Fibroblast of skin of right biceps (primary cell): ENCODE measurements around the gene AKAP5.
A peak's percentile ranks its signal among the peaks of the same experiment; 100 is the strongest.

ENCODE experiments used
- DNase-seq: peaks from one replicate; pipeline ENCODE4 v3.0.0-alpha.2; 2013

The AKAP5 gene

GRCh38 chr14:64465191-64465822, at the start of gene AKAP5:
Gene AKAP5, plus strand, starts transcription at chr14:64465499. Its CDS starts 2,896 bp downstream, at chr14:64468395.
- peak; percentile 47 for DNase-seq

GRCh38 chr14:64416348-64416932, 48.9 kb upstream of the AKAP5 start:
- DNase-seq, result no peak

- DNase-seq, result no peak
Observed at GRCh38 chr14:64417055-64417770, 48.1 kb upstream of the AKAP5 start.

- DNase-seq, result no peak
Observed at GRCh38 chr14:64417771-64418125, 47.6 kb upstream of the AKAP5 start.

GRCh38 chr14:64419003-64419402, 46.3 kb upstream of the AKAP5 start:
- no peak for DNase-seq

GRCh38 chr14:64421166-64421565, 44.1 kb upstream of the AKAP5 start:
- peak; percentile 65 for DNase-seq

- no peak for DNase-seq
Observed at GRCh38 chr14:64422005-64422404, 43.3 kb upstream of the AKAP5 start.

GRCh38 chr14:64422756-64423155, 42.5 kb upstream of the AKAP5 start:
- DNase-seq, result no peak

- peak; percentile 68 for DNase-seq
Observed at GRCh38 chr14:64423987-64424386, 41.3 kb upstream of the AKAP5 start.

- no peak for DNase-seq
Observed at GRCh38 chr14:64434528-64434927, 30.8 kb upstream of the AKAP5 start.

GRCh38 chr14:64438181-64438841, 27.0 kb upstream of the AKAP5 start:
- DNase-seq, result peak; percentile 97

GRCh38 chr14:64439141-64439540, 26.2 kb upstream of the AKAP5 start:
- DNase-seq, result no peak

GRCh38 chr14:64440494-64440893, 24.8 kb upstream of the AKAP5 start:
- DNase-seq, result peak; percentile 17

GRCh38 chr14:64442300-64442988, 22.9 kb upstream of the AKAP5 start:
- DNase-seq, result no peak

- DNase-seq, result no peak
Observed at GRCh38 chr14:64444140-64444539, 21.2 kb upstream of the AKAP5 start.

GRCh38 chr14:64444984-64445845, 20.1 kb upstream of the AKAP5 start:
- peak; percentile 79 for DNase-seq

GRCh38 chr14:64447876-64448670, 17.2 kb upstream of the AKAP5 start:
- DNase-seq, result no peak

- no peak for DNase-seq
Observed at GRCh38 chr14:64450255-64450654, 15.0 kb upstream of the AKAP5 start.

- no peak for DNase-seq
Observed at GRCh38 chr14:64454671-64455070, 10.6 kb upstream of the AKAP5 start.

- no peak for DNase-seq
Observed at GRCh38 chr14:64459405-64460136, 5.7 kb upstream of the AKAP5 start.

- no peak for DNase-seq
Observed at GRCh38 chr14:64461221-64461620, 4.1 kb upstream of the AKAP5 start.
